Measurements from ENCODE around the gene CCDC3.

DNA sequence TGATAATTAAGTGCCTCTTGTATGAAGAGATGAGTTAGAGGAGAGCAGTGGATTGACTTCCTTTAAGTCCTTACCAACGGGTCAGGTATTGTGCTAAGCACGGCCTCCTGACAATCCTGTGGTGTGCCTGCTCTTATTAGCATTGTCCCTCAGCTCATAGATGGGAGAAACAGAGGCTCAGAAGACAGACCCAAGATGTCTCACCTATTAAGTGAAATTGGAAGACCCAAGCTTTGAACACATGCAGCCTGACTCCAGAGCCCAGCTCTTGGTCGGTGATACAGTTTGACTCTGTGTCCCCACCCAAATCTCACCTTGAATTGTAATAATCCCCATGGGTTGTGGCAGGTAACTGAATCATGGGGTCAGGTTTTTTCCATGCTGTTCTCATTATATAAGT lies 53.8 kb downstream of the CCDC3 start:
- TF ChIP-seq, protein P1, sequence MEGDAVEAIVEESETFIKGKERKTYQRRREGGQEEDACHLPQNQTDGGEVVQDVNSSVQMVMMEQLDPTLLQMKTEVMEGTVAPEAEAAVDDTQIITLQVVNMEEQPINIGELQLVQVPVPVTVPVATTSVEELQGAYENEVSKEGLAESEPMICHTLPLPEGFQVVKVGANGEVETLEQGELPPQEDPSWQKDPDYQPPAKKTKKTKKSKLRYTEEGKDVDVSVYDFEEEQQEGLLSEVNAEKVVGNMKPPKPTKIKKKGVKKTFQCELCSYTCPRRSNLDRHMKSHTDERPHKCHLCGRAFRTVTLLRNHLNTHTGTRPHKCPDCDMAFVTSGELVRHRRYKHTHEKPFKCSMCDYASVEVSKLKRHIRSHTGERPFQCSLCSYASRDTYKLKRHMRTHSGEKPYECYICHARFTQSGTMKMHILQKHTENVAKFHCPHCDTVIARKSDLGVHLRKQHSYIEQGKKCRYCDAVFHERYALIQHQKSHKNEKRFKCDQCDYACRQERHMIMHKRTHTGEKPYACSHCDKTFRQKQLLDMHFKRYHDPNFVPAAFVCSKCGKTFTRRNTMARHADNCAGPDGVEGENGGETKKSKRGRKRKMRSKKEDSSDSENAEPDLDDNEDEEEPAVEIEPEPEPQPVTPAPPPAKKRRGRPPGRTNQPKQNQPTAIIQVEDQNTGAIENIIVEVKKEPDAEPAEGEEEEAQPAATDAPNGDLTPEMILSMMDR (IDR thresholded peaks at IDR 0.05), result no peak
- TF ChIP-seq MXI1 (IDR thresholded peaks at IDR 0.05; ENCODE audit: low read depth, low read length), result no peak

Data from SK-N-SH (cell line).